ENCODE data around the gene ADAMTSL4.

ADAMTSL4 gene

DNA sequence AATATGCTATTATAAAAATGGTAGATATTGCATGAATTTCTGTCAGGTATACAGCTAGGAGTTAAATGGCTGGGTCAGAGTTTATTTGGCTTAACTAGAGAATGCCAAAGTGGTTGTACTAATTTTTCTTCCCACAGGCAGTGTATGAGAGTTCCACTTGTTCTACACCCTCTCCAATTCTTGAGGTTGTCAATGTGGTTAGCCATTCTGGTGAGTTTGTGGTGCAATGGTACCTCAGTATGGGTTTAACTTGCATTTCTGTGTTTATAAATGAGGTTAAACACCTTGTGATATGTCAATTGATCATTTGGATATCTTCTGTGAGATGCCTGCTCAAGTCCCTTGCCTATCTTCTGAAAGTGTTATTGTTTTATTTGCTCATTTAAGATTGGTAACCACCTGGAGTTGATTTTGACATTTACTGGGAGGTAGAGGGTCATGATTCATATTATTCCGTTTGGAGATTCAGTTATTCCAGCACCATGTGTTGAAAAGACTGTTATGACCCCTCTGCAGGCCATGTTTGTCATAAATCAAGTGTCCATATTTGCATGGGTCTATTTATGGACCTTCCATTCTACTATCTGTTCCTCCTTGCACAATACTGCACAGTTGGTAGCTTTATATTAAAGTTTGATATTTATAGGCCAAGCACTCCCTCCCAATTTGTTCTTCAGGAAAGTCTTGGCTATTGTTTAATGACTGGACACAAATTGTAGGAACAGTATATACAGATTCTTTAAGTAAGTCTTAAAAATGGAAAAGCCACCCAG, 27.8 kb upstream of the ADAMTSL4 start:
- H3K4me3 Mint-ChIP-seq, result no peak overlapping the region
- no peaks in the 10 kb centered on the region for H3K36me3 Mint-ChIP-seq
- no peak overlapping the region for H3K27ac Mint-ChIP-seq
- H3K9me3 Mint-ChIP-seq, result no peaks in the 10 kb centered on the region
- peaks cover 15% of the 10 kb centered on the region for H3K4me1 Mint-ChIP-seq
- no peak for ATAC-seq
- H3K27me3 Mint-ChIP-seq, result no peaks in the 10 kb centered on the region

DNA sequence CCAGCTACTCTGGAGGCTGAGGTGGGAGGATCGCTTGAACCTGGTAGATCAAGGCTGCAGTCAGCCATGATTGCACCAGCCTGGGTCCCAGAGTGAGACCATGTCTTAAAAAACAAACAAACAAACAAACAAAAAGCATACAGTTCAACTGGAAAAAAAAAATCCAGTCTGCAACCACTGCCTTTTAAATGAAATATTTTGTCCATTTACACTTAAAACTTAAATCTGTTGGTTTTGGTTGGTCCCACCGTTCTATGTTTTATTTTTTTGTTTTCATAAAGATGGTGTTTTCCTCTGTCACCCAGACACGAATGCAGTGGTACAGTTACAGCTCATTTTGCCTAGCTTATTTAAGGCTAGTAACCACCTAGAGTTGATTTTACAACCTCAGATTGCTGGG, 23.9 kb upstream of the ADAMTSL4 start:
- no peak for ATAC-seq

DNA sequence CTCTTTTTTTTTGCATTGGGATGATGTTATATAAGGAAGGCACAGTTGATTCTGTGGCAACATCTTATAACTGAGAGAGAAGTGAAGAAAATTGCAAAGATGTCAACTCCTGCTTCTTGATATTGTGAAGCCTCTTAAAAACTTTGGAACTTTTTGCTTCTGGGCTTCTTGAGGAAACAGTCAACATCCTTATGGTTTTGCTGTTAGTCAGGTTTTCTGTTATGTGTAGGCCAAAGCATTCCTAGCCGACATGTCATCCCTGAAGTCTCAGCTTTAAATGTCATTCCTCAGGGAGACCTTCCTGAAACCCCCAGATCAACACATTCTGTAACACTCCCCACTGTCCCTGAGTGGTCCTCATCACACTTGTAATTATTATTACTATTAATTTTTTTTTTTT, 21.0 kb upstream of the ADAMTSL4 start:
- ATAC-seq, result no peak
- H3K4me1 Mint-ChIP-seq, result peaks cover 14% of the 10 kb centered on the region
- H3K27ac Mint-ChIP-seq, result no peak overlapping the region
- H3K27me3 Mint-ChIP-seq, result no peaks in the 10 kb centered on the region
- no peaks in the 10 kb centered on the region for H3K9me3 Mint-ChIP-seq
- H3K36me3 Mint-ChIP-seq, result no peaks in the 10 kb centered on the region
- no peak overlapping the region for H3K4me3 Mint-ChIP-seq

More for the DNA sequence above, 23.9 kb upstream of the ADAMTSL4 start:
- Mint-ChIP-seq H3K27ac (no peak overlapping the region), H3K27me3 (no peaks in the 10 kb centered on the region), H3K4me1 (no peaks in the 10 kb centered on the region), H3K36me3 (no peaks in the 10 kb centered on the region), H3K4me3 (no peak overlapping the region), H3K9me3 (no peaks in the 10 kb centered on the region)

DNA sequence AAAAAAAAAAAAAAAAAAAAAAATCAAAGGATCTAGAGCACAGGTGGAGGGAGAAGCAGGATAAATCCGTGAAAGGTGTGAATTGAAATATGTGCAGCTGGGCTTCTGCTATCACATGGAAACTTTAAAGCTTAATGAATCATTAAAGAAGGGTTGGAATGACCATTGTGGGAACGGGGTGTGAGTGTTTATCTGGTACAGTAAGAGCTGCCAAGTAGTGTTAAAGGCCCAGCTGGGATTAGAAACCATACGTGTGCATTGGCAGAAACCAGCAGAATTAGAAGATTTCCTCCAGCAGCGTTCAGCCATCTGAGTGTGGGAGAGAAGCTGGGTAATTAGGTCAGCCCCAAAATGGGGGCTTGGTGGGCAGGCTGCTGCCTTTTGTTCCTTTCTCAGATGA, 20.2 kb upstream of the ADAMTSL4 start:
- Mint-ChIP-seq H3K9me3 (no peaks in the 10 kb centered on the region), H3K27me3 (no peaks in the 10 kb centered on the region), H3K27ac (no peak overlapping the region), H3K36me3 (no peaks in the 10 kb centered on the region), H3K4me1 (peaks cover 14% of the 10 kb centered on the region), H3K4me3 (no peak overlapping the region)
- no peak for ATAC-seq

DNA sequence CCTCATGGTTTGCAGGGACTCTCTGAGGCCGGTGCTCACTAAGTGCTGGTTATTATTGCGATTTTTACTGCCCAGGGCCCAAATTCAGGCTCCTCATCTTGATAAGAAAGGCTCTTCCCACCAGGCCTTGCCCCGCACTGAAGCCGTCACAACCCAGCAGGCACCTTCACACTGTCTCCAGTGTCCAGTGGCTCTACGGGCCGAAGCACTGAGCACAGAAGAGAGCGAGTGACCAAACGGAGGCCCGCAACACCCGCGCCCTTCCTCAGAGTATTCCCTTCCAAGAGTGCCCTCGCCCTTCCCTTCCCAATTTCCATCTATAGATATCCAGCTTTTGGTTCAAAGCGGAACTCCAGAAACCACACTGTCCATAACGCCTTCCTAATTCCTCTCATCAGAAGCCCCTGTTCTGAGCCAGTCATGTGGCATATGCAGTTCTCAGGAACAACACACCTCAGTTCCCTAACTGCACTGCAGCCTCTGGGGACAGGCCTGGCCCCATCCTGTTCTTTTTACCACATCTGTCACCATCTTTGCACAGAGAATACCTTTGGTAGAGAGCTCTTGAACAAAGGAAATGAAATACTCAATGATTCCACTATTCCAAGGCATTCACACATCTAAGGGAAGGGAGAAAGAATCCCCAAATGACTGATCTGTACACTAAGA, 18.6 kb upstream of the ADAMTSL4 start:
- ATAC-seq, result no peak
- Mint-ChIP-seq H3K4me1 (peaks cover 14% of the 10 kb centered on the region), H3K36me3 (no peaks in the 10 kb centered on the region), H3K4me3 (no peak overlapping the region), H3K27ac (no peak overlapping the region), H3K9me3 (no peaks in the 10 kb centered on the region), H3K27me3 (no peaks in the 10 kb centered on the region)

DNA sequence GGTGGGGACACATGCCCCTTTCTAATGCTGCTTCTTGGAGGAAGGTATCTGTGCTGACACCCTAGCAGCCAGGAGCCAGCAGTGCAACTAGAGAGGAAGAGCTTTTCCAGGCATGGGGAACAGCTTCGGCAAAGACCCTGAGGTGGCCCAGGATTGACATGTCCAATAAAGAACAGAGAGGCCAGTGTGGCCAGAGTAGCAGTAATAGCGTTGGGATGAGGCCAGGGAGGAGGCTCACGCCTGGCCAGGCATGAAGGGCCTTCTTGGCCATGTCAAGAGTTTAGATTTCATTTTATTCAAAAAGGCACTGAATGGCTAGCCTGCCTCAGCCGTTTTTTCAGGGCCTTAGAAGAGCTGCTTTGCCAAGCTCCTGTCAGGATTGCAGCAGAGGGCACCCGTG, 16.3 kb upstream of the ADAMTSL4 start:
- H3K27ac Mint-ChIP-seq, result no peak overlapping the region
- H3K27me3 Mint-ChIP-seq, result peaks cover 8% of the 10 kb centered on the region

DNA sequence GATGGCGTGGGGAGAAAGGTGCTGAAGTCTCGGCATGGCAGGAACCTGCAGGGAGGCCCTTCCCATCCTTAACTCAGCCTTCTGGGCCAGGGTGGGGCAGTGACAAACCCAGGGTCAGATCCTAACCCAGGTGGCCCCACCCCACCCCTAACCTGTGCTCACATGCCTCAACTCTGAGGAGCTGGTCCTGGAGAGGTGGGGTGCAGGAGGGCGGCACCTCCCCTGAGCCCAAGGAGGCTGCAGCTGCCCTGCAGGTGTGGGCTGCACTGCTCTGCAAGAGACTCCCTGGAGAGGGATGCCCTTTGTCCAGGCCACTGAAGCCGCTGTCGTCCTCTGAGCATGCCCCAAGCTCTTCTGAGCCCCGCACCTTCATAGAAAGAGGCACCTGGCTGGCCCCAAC, 15.2 kb upstream of the ADAMTSL4 start:
- H3K27me3 Mint-ChIP-seq, result peaks cover 16% of the 10 kb centered on the region

More for the DNA sequence above, 16.3 kb upstream of the ADAMTSL4 start:
- ATAC-seq, result no peak
- Mint-ChIP-seq H3K9me3 (no peaks in the 10 kb centered on the region), H3K4me3 (no peak overlapping the region), H3K4me1 (peaks cover 14% of the 10 kb centered on the region), H3K36me3 (no peaks in the 10 kb centered on the region)

DNA sequence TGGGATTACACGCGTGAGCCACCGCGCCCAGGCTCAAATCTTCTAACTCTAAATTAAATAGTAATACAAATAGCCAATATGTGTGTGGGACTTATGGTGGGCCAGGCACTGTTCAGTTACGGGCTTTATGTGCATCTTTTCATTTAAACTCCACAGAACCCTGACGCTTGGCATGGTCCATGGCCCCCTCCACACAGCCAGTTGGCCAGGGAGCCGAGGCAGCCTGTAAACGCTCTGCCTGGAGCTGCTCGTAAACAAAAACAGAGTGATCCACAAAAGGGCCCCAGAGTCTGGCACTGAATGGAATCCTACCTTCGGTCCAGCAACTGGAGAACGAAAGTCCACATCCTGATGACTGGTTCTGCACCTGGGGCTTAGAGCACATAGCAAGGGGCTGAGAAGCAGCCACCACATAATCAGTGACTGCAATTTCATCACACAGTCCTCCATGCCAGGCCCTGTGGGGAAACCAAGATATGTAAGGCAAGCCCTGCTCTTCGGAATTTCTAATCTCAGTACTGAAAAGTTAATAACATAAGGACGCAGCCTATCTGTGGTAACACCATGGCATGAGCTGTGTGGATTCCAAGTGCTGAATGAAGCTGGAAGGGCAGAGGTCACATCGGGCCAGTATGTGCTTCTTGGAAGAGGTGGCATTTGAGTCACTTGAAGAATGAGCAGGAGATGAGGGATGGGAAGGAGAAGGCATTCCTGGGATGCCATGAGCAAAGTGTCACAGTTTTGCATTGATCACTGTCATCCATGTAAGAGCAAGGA, 13.5 kb upstream of the ADAMTSL4 start:
- Mint-ChIP-seq H3K4me1 (peaks cover 11% of the 10 kb centered on the region), H3K9me3 (no peaks in the 10 kb centered on the region), H3K36me3 (no peaks in the 10 kb centered on the region), H3K27me3 (peaks cover 31% of the 10 kb centered on the region), H3K4me3 (no peak overlapping the region), H3K27ac (no peak overlapping the region)
- no peak for ATAC-seq

More for the DNA sequence above, 15.2 kb upstream of the ADAMTSL4 start:
- Mint-ChIP-seq H3K36me3 (no peaks in the 10 kb centered on the region), H3K27ac (no peak overlapping the region), H3K9me3 (no peaks in the 10 kb centered on the region), H3K4me3 (no peak overlapping the region), H3K4me1 (peaks cover 14% of the 10 kb centered on the region)
- no peak for ATAC-seq

DNA sequence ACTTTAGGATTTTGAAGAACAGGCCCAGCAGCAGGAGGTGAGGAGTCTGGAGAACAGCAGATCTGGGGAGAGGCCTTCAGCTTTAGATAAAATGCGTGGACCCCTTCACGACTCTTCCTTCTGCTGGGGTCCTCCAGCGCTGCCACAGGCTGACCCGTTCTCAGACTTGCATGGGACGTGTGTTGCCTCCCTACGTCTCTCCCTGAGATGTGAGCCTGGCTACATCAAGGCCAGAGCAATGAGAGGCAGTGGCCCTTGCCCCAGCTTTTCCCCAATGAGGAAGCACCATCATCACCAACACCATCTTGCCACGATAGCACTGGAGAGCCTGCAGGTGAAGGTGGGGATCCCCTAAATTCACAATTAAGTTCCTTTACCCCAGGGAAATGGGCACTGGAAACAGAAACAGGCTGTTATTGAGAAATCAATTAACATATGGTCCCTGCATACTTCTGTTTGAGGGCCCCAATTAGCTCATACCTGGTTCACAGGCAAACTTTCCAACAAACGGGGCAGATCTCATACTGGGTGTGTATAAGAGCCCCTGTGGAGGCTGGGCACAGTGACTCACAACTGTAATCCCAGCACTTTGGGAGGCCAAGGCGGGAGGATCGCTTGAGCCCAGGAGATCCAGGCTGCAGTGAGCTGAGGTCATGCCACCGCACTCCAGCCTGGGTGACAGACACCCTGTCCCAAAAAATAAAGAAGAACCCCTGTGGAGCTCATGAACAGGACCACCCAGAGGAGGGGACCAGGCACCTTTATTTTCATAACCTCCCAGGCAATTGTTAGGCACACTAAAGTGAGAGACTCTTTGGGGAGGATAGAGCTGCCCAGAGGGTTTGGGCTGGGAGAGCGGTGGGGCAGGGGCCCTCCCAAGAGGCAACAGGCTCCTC, 12.1 kb upstream of the ADAMTSL4 start:
- H3K27ac Mint-ChIP-seq, result no peak overlapping the region
- no peak overlapping the region for H3K4me3 Mint-ChIP-seq
- no peaks in the 10 kb centered on the region for H3K36me3 Mint-ChIP-seq
- no peaks in the 10 kb centered on the region for H3K9me3 Mint-ChIP-seq
- no peak for ATAC-seq
- peaks cover 31% of the 10 kb centered on the region for H3K27me3 Mint-ChIP-seq
- peaks cover 8% of the 10 kb centered on the region for H3K4me1 Mint-ChIP-seq

DNA sequence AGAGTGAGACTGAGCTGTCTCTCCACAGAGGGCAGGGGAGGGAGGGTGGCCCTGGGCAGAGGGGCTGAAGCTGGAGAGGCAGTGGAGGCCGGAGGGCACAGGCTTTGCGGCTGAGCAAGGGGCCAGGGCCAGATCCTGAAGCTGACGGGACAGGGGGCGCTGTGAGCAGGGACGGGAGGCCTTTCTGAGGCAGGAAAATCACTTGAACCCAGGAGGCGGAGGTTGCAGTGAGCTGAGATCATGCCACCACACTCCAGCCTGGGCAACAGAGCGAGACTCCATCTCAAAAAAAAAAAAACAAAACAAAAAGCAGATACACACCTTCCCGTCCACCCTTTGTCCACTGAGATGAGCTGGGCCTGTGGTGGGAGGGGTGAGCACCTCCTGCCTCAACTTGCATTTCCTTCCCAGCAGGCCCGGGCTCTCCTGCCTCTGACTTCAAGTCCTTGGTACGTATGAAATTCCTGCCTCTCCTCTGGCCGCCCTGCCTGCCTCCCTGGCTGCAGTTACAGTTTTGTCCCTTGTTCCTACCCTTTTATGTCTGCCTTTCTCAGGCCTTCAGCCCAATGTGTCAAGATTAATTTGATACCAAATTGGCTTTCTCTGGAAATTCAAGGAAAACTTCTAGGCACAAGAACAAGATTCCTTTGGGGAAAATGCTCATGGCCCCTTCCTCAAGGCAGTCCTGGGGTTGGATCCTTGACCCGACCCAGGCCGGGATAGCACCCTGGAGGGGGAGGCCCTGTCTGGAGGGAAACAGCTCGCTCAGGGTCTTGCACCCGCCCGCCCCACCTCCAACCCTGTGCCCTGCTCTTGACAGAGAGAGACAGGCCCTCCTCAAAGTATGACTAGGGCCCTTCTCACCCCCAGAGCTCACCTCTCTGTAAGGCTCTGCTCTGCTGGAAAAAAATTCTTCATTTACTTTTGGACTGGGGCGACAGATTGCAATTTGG, 11.2 kb upstream of the ADAMTSL4 start:
- peaks cover 31% of the 10 kb centered on the region for H3K27me3 Mint-ChIP-seq
- ATAC-seq, result no peak
- H3K4me1 Mint-ChIP-seq, result no peaks in the 10 kb centered on the region
- no peaks in the 10 kb centered on the region for H3K36me3 Mint-ChIP-seq
- no peaks in the 10 kb centered on the region for H3K9me3 Mint-ChIP-seq
- no peak overlapping the region for H3K27ac Mint-ChIP-seq
- no peak overlapping the region for H3K4me3 Mint-ChIP-seq

DNA sequence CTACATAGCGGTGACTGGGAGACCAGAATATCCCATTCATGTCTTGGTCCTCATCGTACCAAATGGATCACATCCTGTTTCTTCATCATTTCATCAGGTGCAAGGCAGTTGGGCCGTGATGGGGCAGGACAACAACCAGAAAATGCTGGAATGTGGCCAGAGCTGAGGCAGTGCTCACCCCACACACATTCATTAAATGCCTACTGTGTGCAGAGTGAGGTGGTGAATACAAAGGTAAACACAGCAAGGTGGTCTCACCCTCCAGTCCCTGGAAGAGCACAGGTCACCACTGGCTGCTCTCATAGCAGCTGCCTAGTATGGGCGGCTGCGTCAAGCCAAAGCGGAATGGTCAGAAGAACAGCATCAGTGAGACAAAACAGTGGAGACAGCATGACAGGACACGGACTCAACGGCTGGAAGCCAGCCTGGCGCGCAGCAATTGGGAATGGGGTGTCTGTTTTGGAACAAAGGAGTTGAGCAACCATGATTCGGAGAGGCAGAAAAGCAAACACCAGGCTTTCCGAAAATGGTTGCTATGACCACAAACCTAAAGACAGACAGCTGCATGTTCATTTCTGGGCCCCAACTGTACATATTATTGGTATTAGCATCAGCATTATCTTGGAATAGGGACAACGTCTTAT, 5.6 kb upstream of the ADAMTSL4 start:
- no peaks in the 10 kb centered on the region for H3K4me1 Mint-ChIP-seq
- H3K4me3 Mint-ChIP-seq, result no peak overlapping the region
- no peak for ATAC-seq
- no peak overlapping the region for H3K27ac Mint-ChIP-seq
- H3K36me3 Mint-ChIP-seq, result no peaks in the 10 kb centered on the region
- H3K27me3 Mint-ChIP-seq, result peaks cover 39% of the 10 kb centered on the region
- no peaks in the 10 kb centered on the region for H3K9me3 Mint-ChIP-seq

DNA sequence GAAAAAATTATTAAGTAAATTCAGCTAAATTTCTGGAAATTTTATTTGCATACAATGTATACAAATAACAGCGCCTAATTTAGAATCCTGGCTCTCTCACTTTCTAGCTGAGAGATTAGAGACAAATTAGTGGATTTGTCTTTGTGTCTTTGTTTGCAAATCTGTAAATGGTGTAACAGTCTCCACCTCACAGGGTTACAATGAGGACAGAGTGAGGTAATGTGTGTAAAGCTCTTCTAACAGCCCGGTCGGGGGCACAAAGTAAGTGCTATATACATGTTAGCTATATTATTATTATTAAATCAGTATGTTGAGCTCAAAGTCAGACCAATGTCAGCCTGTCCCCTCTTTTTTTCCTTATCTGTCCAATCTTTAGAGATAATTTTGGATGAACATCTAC, 5.0 kb upstream of the ADAMTSL4 start:
- Mint-ChIP-seq H3K27me3 (peaks cover 33% of the 10 kb centered on the region), H3K9me3 (no peaks in the 10 kb centered on the region), H3K4me3 (no peak overlapping the region), H3K4me1 (no peaks in the 10 kb centered on the region), H3K36me3 (no peaks in the 10 kb centered on the region), H3K27ac (no peak overlapping the region)
- ATAC-seq, result no peak

DNA sequence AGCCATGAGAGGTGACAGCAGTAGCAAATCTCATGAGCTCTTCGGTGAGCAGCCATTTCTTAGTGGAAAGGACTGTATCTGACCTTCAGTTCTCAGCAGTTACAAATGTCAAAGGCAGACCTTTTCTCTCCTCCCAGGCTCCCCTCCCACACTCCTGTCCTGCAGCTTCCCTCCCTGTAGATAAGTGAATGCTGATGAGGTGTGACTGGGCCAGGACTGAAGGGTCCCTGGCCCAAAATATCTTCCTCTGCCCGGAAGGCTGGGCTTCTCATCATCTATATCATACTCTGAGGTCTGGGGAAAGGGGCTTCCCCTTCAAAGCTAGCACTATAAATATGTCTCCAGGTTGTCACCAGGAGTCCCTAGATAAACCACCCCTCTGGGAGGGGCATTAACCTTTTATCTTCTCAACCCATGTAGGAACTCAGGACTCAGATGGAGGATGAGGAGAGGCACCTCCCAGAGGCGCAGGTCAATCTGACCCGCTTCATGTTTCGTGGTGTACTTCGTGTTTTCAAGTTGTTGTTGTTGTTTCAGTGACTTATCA, 3.6 kb upstream of the ADAMTSL4 start:
- ATAC-seq, result no peak
- Mint-ChIP-seq H3K27me3 (peaks cover 28% of the 10 kb centered on the region), H3K9me3 (no peaks in the 10 kb centered on the region), H3K36me3 (no peaks in the 10 kb centered on the region), H3K4me1 (peaks cover 12% of the 10 kb centered on the region), H3K4me3 (no peak overlapping the region), H3K27ac (peak overlapping the region; percentile 31)
